Transverse colon (tissue), 4 donors: ENCODE data around the gene LRP5. TPM values are rescaled to one million over a fixed set of nuclear protein-coding genes. Genes with fewer than 3 reads are reported as not detected.

Source experiments
- DNase-seq: peaks from one replicate; pipeline ENCODE4 v3.0.0-alpha.2; 2019
- H3K27ac ChIP-seq, 4 donors: fragments of 200-600 bp; sonication (generic); 2 replicates each; pipeline ENCODE4 v1.5.1; 2016 to 2018; ENCODE audit warnings: inconsistent platforms in 4 of 4
- H3K27me3 ChIP-seq: fragments of 200-600 bp; sonication (generic); 2 replicates; pipeline ENCODE4 v1.5.1; 2017; ENCODE audit warnings: inconsistent platforms
- H3K36me3 ChIP-seq, 4 donors: fragments of 200-600 bp; sonication (generic); 2 replicates each; pipeline ENCODE4 v1.5.1; 2017 to 2019; ENCODE audit warnings: inconsistent platforms in 4 of 4
- H3K4me1 ChIP-seq, 4 donors: fragments of 200-600 bp; sonication (generic); 2 replicates each; pipeline ENCODE4 v1.5.1; 2017 to 2020; ENCODE audit warnings: inconsistent platforms in 4 of 4
- H3K4me3 ChIP-seq, 4 donors: fragments of 200-600 bp; sonication (generic); 1 replicate in 1 of 4; 2 replicates in 3 of 4; pipeline versions ENCODE4 v1.5.1 to v1.6.1; 2017 to 2019; ENCODE audit warnings: inconsistent platforms in 4 of 4
- H3K9me3 ChIP-seq, 2 donors: fragments of 200-600 bp; sonication (generic); 2 replicates each; pipeline ENCODE4 v1.5.1; 2017 to 2019; ENCODE audit warnings: inconsistent platforms in 2 of 2
- CTCF ChIP-seq, 5 experiments: fragments of 200-600 bp in 3 of 5; fragments of 450-650 bp in 2 of 5; sonication (generic) in 3 of 5; IDR thresholded peaks; 1 replicate in 2 of 5; 2 replicates in 3 of 5; pipeline ENCODE4 v1.5.1; 2016 to 2017; ENCODE audit warnings: antibody characterized with exemption in 5 of 5, inconsistent platforms in 3 of 5, mild to moderate bottlenecking in 2 of 5, moderate library complexity in 1 of 5
- EP300 ChIP-seq: sonication (generic); formaldehyde crosslinking; IDR thresholded peaks from one replicate; pipeline ENCODE4 v1.6.1; 2017; ENCODE audit warnings: antibody characterized with exemption, low read depth
- POLR2A ChIP-seq: fragments of 450-650 bp; IDR thresholded peaks from one replicate; pipeline ENCODE4 v1.6.1; 2016; ENCODE audit warnings: antibody characterized with exemption, mild to moderate bottlenecking, moderate library complexity
- POLR2AphosphoS5 ChIP-seq, 3 donors: sonication (generic); formaldehyde crosslinking; IDR thresholded peaks; one replicate each; pipeline ENCODE4 v1.6.1; 2016; ENCODE audit warnings: antibody characterized with exemption in 3 of 3
- WGBS, 2 donors: methylation state at CpG; one replicate each; pipeline ENCODE4 v1.1.5; 2018; ENCODE audit warnings: low coverage in 1 of 2; 5-methylcytosine and 5-hydroxymethylcytosine counted together
- in situ Hi-C, 4 donors: fragments of 200-750 bp; cut with MboI; loops; one replicate each; pipeline versions ENCODE4 v1.15.0 to v1.15.1; 2017; ENCODE audit warnings: low sequenced_read_pairs in 3 of 4, low pct_ligation_motif_present in 1 of 4, low pct_unique_long_range_greater_than_20kb in 1 of 4
- intact Hi-C: fragments of 100-400 bp; cut with DNase I; formaldehyde crosslinking; loops from one replicate; pipeline ENCODE4 v1.15.1; 2023; ENCODE audit warnings: low total_unique reads
- total RNA-seq, 4 donors: library from RNA; depleted of rRNA; stranded (reverse); fragments of >200 nt; gene quantifications; one replicate each; pipeline ENCODE4 v1.1.0, GENCODE V29; 2016

Gene LRP5
- total RNA-seq, 4 donors from 2014 or later: 72.6 to 138 (median 82.3) TPM

- intact Hi-C loops: loop anchor here (10.0 kb wide), 2 partner anchors 58 to 132 kb away; no protein-coding TSS in a partner anchor
- Histone ChIP-seq H3K4me3 (no peak overlapping the region), H3K4me1 (peaks cover 5 to 22% (median 15%) of the 10 kb centered on the region in 4 donors), H3K27me3 (no peaks in the 10 kb centered on the region), H3K36me3 (peaks cover 0 to 9% (median 4%) of the 10 kb centered on the region in 4 donors), H3K27ac (no peak overlapping the region), H3K9me3 (no peaks in the 10 kb centered on the region)
- TF ChIP-seq CTCF (IDR thresholded peaks at IDR 0.05) (no peak), POLR2A (no peak), POLR2AphosphoS5 (IDR thresholded peaks at IDR 0.05) (no peak), EP300 (no peak)
- 94% methylated on average over 47 of the region's 52 CpGs; no CpG with 5 or more reads in 1 of the 2 donors for WGBS, 2 donors
- in situ Hi-C loops: loop anchor here in 1 of 4 donors (10.0 to 25.0 kb wide), 2 partner anchors 82 to 124 kb away; partner anchors contain the start of gene C11orf24
- no peak for DNase-seq
These were observed 74.1 kb downstream of the LRP5 start for GRCh38 chr11:68386331-68386978.

DNA sequence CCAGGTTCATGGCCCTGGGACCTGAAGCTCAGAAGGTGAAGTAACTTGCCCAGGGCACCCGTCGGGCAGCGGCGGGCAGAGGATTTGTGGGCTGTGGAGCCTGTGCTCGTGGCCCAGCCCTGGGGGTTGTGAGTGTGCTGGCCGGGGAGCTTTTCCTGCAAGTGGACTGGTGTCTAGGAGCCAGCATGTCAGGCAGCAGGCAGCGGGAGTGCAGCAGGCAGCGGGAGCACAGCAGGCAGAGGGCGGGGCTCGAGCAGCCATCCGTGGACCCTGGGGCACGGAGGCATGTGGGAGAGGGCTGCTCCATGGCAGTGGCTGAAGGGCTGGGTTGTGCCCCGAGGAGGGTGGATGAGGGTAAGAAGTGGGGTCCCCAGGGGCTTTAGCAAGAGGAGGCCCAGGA is 75.4 kb downstream of the LRP5 start:
- Histone ChIP-seq H3K27ac (no peak overlapping the region), H3K9me3 (no peaks in the 10 kb centered on the region), H3K36me3 (peaks cover 0 to 9% (median 4%) of the 10 kb centered on the region in 4 donors), H3K27me3 (no peaks in the 10 kb centered on the region), H3K4me3 (no peak overlapping the region), H3K4me1 (peaks cover 0 to 14% (median 7%) of the 10 kb centered on the region in 4 donors)
- intact Hi-C loops (loop anchor here (10.0 kb wide), 2 partner anchors 57 to 133 kb away; no protein-coding TSS in a partner anchor), in situ Hi-C loops (loop anchor here in 1 of 4 donors (10.0 to 25.0 kb wide), 2 partner anchors 83 to 126 kb away; partner anchors contain the start of gene C11orf24)
- WGBS, 2 donors: 92% methylated on average over 13 of the region's 13 CpGs; no CpG with 5 or more reads in 1 of the 2 donors
- DNase-seq: no peak
- TF ChIP-seq POLR2AphosphoS5 (IDR thresholded peaks at IDR 0.05) (no peak), POLR2A (no peak), CTCF (IDR thresholded peaks at IDR 0.05) (no peak), EP300 (no peak)

- no peaks in the 10 kb centered on the region for H3K27me3 ChIP-seq
- no peak overlapping the region for H3K27ac ChIP-seq
- no peak for DNase-seq
- in situ Hi-C loops: loop anchor here in 1 of 4 donors (10.0 to 25.0 kb wide), 2 partner anchors 84 to 126 kb away; partner anchors contain the start of gene C11orf24
- H3K9me3 ChIP-seq: no peaks in the 10 kb centered on the region
- no peak overlapping the region for H3K4me3 ChIP-seq
- peaks cover 0 to 9% (median 4%) of the 10 kb centered on the region in 4 donors for H3K36me3 ChIP-seq
- no peak for TF ChIP-seq POLR2AphosphoS5 (IDR thresholded peaks at IDR 0.05)
- no peak for TF ChIP-seq EP300
- no peak for TF ChIP-seq CTCF (IDR thresholded peaks at IDR 0.05)
- TF ChIP-seq POLR2A: no peak
- peaks cover 0 to 6% (median 5%) of the 10 kb centered on the region in 4 donors for H3K4me1 ChIP-seq
- 91 to 97% methylated on average over 5 to 10 of the region's 11 CpGs for WGBS, 2 donors
- intact Hi-C loops: loop anchor here (10.0 kb wide), 2 partner anchors 56 to 134 kb away; no protein-coding TSS in a partner anchor
These were observed 76.3 kb downstream of the LRP5 start for GRCh38 chr11:68388595-68389198.

DNA sequence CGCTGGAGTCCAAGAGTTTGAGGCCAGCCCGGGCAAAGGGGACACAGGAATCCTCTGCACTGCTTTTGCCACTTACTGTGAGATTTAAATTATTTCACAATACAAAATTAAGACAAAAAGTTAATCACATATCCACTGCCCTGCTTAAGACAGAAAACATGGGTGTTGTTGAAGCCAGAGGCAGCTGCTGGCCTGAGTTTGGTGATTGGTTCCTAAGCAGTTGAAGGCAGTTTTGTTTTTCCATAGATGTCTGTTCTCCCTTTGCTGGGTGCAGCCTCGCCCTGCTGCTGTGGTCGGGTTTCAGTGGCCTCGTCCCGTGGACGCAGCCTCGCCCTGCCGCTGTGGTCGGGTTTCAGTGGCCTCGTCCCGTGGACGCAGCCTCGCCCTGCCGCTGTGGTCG is 77.9 kb downstream of the LRP5 start:
- no peak overlapping the region for H3K4me3 ChIP-seq
- in situ Hi-C loops (loop anchor here in 1 of 4 donors (25.0 kb wide), 1 partner anchor 128 kb away; the partner anchor contains the start of gene C11orf24), intact Hi-C loops (no loop called here)
- no peaks in the 10 kb centered on the region for H3K27me3 ChIP-seq
- no peak overlapping the region for H3K27ac ChIP-seq
- peaks cover 0 to 9% (median 4%) of the 10 kb centered on the region in 4 donors for H3K36me3 ChIP-seq
- H3K9me3 ChIP-seq: no peaks in the 10 kb centered on the region
- no peak for DNase-seq
- TF ChIP-seq POLR2A (no peak), EP300 (no peak), CTCF (IDR thresholded peaks at IDR 0.05) (no peak), POLR2AphosphoS5 (IDR thresholded peaks at IDR 0.05) (no peak)
- H3K4me1 ChIP-seq: no peaks in the 10 kb centered on the region
- WGBS, 2 donors: 92 to 97% methylated on average over 2 to 10 of the region's 16 CpGs
